NCI-H460 (cell line): ENCODE results near the gene HNRNPH2. TPM values are rescaled to one million over a fixed set of nuclear protein-coding genes. Genes with fewer than 3 reads are reported as not detected.

Source experiments
- DNase-seq: peaks from one replicate; pipeline ENCODE4 v3.0.0-alpha.2; 2016; ENCODE audit warnings: low read depth; ENCODE audit errors: extremely low read depth
- total RNA-seq: library from RNA; depleted of rRNA; stranded (reverse); fragments of >200 nt; shearing (Covaris generic); gene quantifications from 2 replicates; pipeline ENCODE4 v1.2.3, GENCODE V29; 2014; rRNA removed

HNRNPH2 gene
- total RNA-seq, 1 experiment from 2014 or later: 84.2 TPM

GRCh38 chrX:101450961-101451360 is 42.9 kb downstream of the HNRNPH2 start:
- DNase-seq: no peak

- no peak for DNase-seq
These were observed 44.0 kb downstream of the HNRNPH2 start for GRCh38 chrX:101452056-101452455.

GRCh38 chrX:101460669-101461068 is 52.6 kb downstream of the HNRNPH2 start:
- DNase-seq: no peak

GRCh38 chrX:101462892-101463291 is 54.9 kb downstream of the HNRNPH2 start:
- peak; percentile 38 for DNase-seq

Other genes starting within 250 kb of the HNRNPH2 start
- gene DRP2, start 188.4 kb upstream of the HNRNPH2 start, total RNA-seq: 0.35 and 0.40 TPM in 2 replicates
- gene TAF7L, start 116.9 kb upstream of the HNRNPH2 start, total RNA-seq: not detected in 2 replicates
- gene TIMM8A, start 59.5 kb upstream of the HNRNPH2 start, total RNA-seq: 11.8 and 13.8 TPM in 2 replicates
- 0.05 TPM in 1 of 2 replicates, not detected in the other for gene BTK, start 22.0 kb upstream of the HNRNPH2 start, total RNA-seq
- 4,212 and 4,289 TPM in 2 replicates for gene RPL36A, start 17.2 kb upstream of the HNRNPH2 start, total RNA-seq
- 234 and 237 TPM in 2 replicates for gene GLA, start 297 bp upstream of the HNRNPH2 start, total RNA-seq
- 0.10 TPM in 1 of 2 replicates, not detected in the other for gene ARMCX4, start 77.2 kb downstream of the HNRNPH2 start, total RNA-seq
- 0.05 TPM in 1 of 2 replicates, not detected in the other for gene ARMCX1, start 142.3 kb downstream of the HNRNPH2 start, total RNA-seq
- 52.8 and 59.6 TPM in 2 replicates for gene ARMCX6, start 209.8 kb downstream of the HNRNPH2 start, total RNA-seq
- 29.7 and 32.5 TPM in 2 replicates for gene ARMCX3, start 214.9 kb downstream of the HNRNPH2 start, total RNA-seq